C4-2B (cell line): ENCODE results near the gene SHISA7.

Source experiments
- ZFX ChIP-seq: fragments of 450-650 bp; IDR thresholded peaks from 2 replicates; pipeline ENCODE4 v1.6.1; 2017
- TF ChIP-seq, protein P1 (sequence below): fragments of 450-650 bp; conservative IDR thresholded peaks from 2 replicates; pipeline ENCODE4 v1.5.1; 2017; ENCODE audit warnings: mild to moderate bottlenecking

DNA sequence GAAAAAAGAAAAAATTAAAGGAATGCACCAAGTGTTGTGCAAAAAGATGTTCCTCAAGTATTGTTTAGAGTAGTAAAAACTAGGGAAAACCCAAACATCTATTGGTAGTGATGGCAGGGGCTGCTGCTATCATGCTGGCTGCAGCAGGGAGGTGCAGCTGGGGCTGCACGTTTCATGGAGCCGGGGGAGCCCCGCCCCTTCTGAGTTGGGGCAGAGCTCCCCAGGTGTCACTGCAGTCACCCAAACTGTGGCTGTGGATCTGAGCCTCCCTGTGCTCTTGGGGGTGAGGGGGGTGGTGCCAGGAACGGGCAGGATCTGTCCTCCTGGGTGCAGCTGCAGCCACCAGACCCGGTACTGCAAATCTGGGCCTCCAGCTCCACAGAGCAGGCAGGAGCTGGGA is 24.0 kb downstream of the SHISA7 start:
- TF ChIP-seq, protein P1, sequence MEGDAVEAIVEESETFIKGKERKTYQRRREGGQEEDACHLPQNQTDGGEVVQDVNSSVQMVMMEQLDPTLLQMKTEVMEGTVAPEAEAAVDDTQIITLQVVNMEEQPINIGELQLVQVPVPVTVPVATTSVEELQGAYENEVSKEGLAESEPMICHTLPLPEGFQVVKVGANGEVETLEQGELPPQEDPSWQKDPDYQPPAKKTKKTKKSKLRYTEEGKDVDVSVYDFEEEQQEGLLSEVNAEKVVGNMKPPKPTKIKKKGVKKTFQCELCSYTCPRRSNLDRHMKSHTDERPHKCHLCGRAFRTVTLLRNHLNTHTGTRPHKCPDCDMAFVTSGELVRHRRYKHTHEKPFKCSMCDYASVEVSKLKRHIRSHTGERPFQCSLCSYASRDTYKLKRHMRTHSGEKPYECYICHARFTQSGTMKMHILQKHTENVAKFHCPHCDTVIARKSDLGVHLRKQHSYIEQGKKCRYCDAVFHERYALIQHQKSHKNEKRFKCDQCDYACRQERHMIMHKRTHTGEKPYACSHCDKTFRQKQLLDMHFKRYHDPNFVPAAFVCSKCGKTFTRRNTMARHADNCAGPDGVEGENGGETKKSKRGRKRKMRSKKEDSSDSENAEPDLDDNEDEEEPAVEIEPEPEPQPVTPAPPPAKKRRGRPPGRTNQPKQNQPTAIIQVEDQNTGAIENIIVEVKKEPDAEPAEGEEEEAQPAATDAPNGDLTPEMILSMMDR, result no peak
- no peak for TF ChIP-seq ZFX
